Coronary artery (tissue), 2 donors: ENCODE data around the gene SAMD10.
"Not testable (repeated sequence)": the region's sequence is repeated elsewhere in the genome, so short reads cannot be mapped to it uniquely, and the experiment has no call there.

ENCODE experiments used
- DNase-seq: peaks from one replicate; pipeline ENCODE4 v3.0.0-alpha.2; 2017; ENCODE audit warnings: low spot score
- H3K27ac ChIP-seq, 2 donors: fragments of 200-600 bp; sonication (generic); one replicate each; pipeline ENCODE4 v1.5.1; 2016 to 2019
- H3K4me3 ChIP-seq: fragments of 200-600 bp; sonication (generic); 2 replicates; pipeline ENCODE4 v1.5.1; 2016; ENCODE audit warnings: mild to moderate bottlenecking, moderate library complexity
- CTCF ChIP-seq: fragments of 200-600 bp; sonication (generic); IDR thresholded peaks from one replicate; pipeline ENCODE4 v1.5.1; 2019; ENCODE audit warnings: antibody characterized with exemption

SAMD10 gene

GRCh38 chr20:64023361-64024140 is 44.1 kb upstream of the SAMD10 start:
- TF ChIP-seq CTCF, result no peak
- DNase-seq, result no peak
- Histone ChIP-seq H3K4me3 (no peak overlapping the region), H3K27ac (no peak overlapping the region)

- TF ChIP-seq CTCF, result no peak
- Histone ChIP-seq H3K27ac (no peak overlapping the region), H3K4me3 (no peak overlapping the region)
- DNase-seq, result no peak
Observed at GRCh38 chr20:64022671-64023360, 43.4 kb upstream of the SAMD10 start.

GRCh38 chr20:64021124-64021975 is 41.9 kb upstream of the SAMD10 start:
- no peak overlapping the region for H3K27ac ChIP-seq
- no peak overlapping the region for H3K4me3 ChIP-seq
- TF ChIP-seq CTCF, result no peak
- DNase-seq, result no peak

DNA sequence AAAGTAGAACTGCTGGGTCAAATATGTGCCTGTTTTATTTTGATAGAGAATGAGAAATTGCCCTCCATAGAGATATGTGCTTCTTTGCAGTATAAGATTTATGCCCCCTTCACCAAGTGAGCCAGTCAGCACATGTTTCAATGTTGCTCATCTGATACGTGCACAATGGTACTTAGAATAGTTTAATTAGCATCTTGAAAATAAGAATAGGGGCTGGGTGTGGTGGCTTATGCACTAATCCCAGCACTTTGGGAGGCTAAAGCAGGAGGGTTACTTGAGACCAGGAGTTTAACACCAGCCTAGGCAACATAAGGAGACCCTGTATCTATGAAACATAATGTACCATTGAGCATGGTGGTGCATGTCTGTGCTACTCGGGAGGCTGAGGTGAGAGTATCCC is 36.2 kb upstream of the SAMD10 start:
- H3K27ac ChIP-seq, result no peak overlapping the region
- no peak overlapping the region for H3K4me3 ChIP-seq
- DNase-seq, result no peak
- TF ChIP-seq CTCF, result no peak

DNA sequence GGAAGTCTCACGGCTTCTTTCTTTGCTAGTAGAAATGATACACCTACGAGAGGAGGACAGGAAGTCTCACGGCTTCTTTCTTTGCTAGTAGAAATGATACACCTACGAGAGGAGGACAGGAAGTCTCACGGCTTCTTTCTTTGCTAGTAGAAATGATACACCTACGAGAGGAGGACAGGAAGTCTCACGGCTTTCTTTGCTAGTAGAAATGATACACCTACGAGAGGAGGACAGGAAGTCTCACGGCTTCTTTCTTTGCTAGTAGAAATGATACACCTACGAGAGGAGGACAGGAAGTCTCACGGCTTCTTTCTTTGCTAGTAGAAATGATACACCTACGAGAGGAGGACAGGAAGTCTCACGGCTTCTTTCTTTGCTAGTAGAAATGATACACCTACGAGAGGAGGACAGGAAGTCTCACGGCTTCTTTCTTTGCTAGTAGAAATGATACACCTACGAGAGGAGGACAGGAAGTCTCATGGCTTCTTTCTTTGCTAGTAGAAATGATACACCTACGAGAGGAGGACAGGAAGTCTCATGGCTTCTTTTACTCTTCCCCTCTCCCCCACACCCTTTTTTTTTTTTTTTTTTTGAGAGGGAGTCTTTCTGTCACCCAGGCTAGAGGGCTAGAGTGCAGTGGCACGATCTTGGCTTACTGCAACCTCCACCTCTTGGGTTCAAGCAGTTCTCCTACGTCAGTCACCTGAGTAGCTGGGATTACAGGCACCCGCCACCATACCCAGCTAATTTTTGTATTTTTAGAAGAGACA is 33.1 kb upstream of the SAMD10 start:
- not testable (repeated sequence) for H3K27ac ChIP-seq, H3K4me3 ChIP-seq, DNase-seq

- TF ChIP-seq CTCF, result no peak
- no peak for DNase-seq
- no peak overlapping the region for H3K27ac ChIP-seq
Observed at GRCh38 chr20:64011366-64011779, 31.9 kb upstream of the SAMD10 start.

More at GRCh38 chr20:64011366-64011779, 31.9 kb upstream of the SAMD10 start:
- no peak overlapping the region for H3K4me3 ChIP-seq
